Panc1 (cell line): ENCODE results near the gene MAGIX.

ENCODE experiments used
- POLR2AphosphoS5 ChIP-seq: IDR thresholded peaks from 2 replicates; pipeline ENCODE4 v1.6.1; 2012; ENCODE audit warnings: mild to moderate bottlenecking, low read depth, low read length, moderate library complexity
- REST ChIP-seq, 2 experiments: IDR thresholded peaks; 2 replicates each; pipeline ENCODE4 v1.6.1; 2011 to 2012; ENCODE audit warnings: low read depth in 2 of 2, control low read depth in 1 of 2, low read length in 1 of 2, mild to moderate bottlenecking in 1 of 2, moderate library complexity in 1 of 2; ENCODE audit not compliant: insufficient read depth in 1 of 2
- SIN3A ChIP-seq: IDR thresholded peaks from 2 replicates; pipeline ENCODE4 v1.6.1; 2012; ENCODE audit warnings: low read depth, mild to moderate bottlenecking, low read length, moderate library complexity, borderline replicate concordance; ENCODE audit not compliant: insufficient read depth
- TF ChIP-seq, protein P1 (sequence below): fragments of 450-650 bp; IDR thresholded peaks from 2 replicates; pipeline ENCODE4 v1.5.1; 2017; ENCODE audit warnings: mild to moderate bottlenecking

DNA sequence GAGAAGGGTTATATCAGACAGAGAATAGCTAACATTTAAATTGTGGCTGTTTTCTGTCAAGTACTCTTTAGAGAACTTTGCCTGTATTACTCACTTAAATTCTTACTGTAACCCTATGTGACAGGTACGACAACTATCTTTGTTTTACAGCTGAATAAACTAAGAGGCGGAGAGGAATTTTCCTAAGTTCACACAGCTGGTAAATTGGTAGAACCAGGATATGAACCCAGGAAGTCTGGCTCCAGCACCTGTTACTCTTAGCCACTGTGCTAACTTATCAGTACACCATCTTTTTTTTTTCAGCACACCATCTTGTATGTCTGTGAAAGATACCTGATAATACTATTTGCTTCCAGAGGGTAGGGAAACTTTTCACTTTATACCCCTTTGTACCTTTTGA is 39.5 kb downstream of the MAGIX start:
- TF ChIP-seq, protein P1, sequence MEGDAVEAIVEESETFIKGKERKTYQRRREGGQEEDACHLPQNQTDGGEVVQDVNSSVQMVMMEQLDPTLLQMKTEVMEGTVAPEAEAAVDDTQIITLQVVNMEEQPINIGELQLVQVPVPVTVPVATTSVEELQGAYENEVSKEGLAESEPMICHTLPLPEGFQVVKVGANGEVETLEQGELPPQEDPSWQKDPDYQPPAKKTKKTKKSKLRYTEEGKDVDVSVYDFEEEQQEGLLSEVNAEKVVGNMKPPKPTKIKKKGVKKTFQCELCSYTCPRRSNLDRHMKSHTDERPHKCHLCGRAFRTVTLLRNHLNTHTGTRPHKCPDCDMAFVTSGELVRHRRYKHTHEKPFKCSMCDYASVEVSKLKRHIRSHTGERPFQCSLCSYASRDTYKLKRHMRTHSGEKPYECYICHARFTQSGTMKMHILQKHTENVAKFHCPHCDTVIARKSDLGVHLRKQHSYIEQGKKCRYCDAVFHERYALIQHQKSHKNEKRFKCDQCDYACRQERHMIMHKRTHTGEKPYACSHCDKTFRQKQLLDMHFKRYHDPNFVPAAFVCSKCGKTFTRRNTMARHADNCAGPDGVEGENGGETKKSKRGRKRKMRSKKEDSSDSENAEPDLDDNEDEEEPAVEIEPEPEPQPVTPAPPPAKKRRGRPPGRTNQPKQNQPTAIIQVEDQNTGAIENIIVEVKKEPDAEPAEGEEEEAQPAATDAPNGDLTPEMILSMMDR, result no peak
- TF ChIP-seq POLR2AphosphoS5 (no peak), REST (IDR thresholded peaks at IDR 0.05; ENCODE audit: insufficient read depth in 1 of 2, low read depth in 2 of 2, low read length in 1 of 2) (no peak), SIN3A (no peak)
